HG02610 (cell line): ENCODE measurements around the gene CPNE5.
"Not testable (repeated sequence)": the region's sequence is repeated elsewhere in the genome, so short reads cannot be mapped to it uniquely, and the experiment has no call there.

Experiments
- ATAC-seq: cut with Tn5 transposase; IDR thresholded peaks from one replicate; pipeline ENCODE4 v1.9.1; 2021; ENCODE audit warnings: mild to moderate bottlenecking, moderate library complexity; ENCODE audit not compliant: unreplicated experiment

CPNE5 gene

GRCh38 chr6:36817176-36817817 lies 21.9 kb downstream of the CPNE5 start:
- ATAC-seq = no peak

- ATAC-seq = no peak
Measured at GRCh38 chr6:36815962-36816735, 23.1 kb downstream of the CPNE5 start.

GRCh38 chr6:36814249-36814648 lies 25.0 kb downstream of the CPNE5 start:
- ATAC-seq = no peak

GRCh38 chr6:36813526-36813925 lies 25.7 kb downstream of the CPNE5 start:
- no peak for ATAC-seq

GRCh38 chr6:36813047-36813446 lies 26.2 kb downstream of the CPNE5 start:
- ATAC-seq = not testable (repeated sequence)

- no peak for ATAC-seq
Measured at GRCh38 chr6:36809941-36810803, 29.1 kb downstream of the CPNE5 start.

- ATAC-seq = no peak
Measured at GRCh38 chr6:36809156-36809555, 30.1 kb downstream of the CPNE5 start.

GRCh38 chr6:36808634-36809033 lies 30.6 kb downstream of the CPNE5 start:
- no peak for ATAC-seq

GRCh38 chr6:36807750-36808149 lies 31.5 kb downstream of the CPNE5 start:
- ATAC-seq = no peak

- ATAC-seq = no peak
Measured at GRCh38 chr6:36807143-36807542, 32.1 kb downstream of the CPNE5 start.

- no peak for ATAC-seq
Measured at GRCh38 chr6:36805917-36806316, 33.3 kb downstream of the CPNE5 start.

GRCh38 chr6:36805096-36805797 lies 34.0 kb downstream of the CPNE5 start:
- no peak for ATAC-seq

- ATAC-seq = no peak
Measured at GRCh38 chr6:36804563-36804962, 34.7 kb downstream of the CPNE5 start.

GRCh38 chr6:36803908-36804307 lies 35.3 kb downstream of the CPNE5 start:
- no peak for ATAC-seq

- no peak for ATAC-seq
Measured at GRCh38 chr6:36803482-36803881, 35.8 kb downstream of the CPNE5 start.

- ATAC-seq = no peak
Measured at GRCh38 chr6:36800223-36801076, 38.8 kb downstream of the CPNE5 start.

GRCh38 chr6:36798852-36799251 lies 40.4 kb downstream of the CPNE5 start:
- no peak for ATAC-seq

GRCh38 chr6:36797653-36798052 lies 41.6 kb downstream of the CPNE5 start:
- ATAC-seq = no peak

- ATAC-seq = no peak
Measured at GRCh38 chr6:36797055-36797454, 42.2 kb downstream of the CPNE5 start.

GRCh38 chr6:36794713-36795065 lies 44.6 kb downstream of the CPNE5 start:
- no peak for ATAC-seq
